Measurements from ENCODE around the gene MZB1. TPM values are rescaled to one million over a fixed set of nuclear protein-coding genes. Genes with fewer than 3 reads are reported as not detected.

Gene MZB1
- total RNA-seq, 2 experiments from 2014 or later = 12.7 to 13.4 TPM

Other genes starting within 250 kb of the MZB1 start
- 1 to 10 TPM; 9.4 to 9.7 TPM for gene SIL1, start 191.5 kb downstream of the MZB1 start, total RNA-seq
- 100 to 1,000 TPM; 168 to 222 TPM for gene MATR3, start 96.2 kb downstream of the MZB1 start, total RNA-seq
- gene PAIP2, start 48.1 kb downstream of the MZB1 start, total RNA-seq = 10 to 100 TPM; 87.0 to 96.0 TPM
- under 1 TPM; 0.75 to 0.77 TPM for gene SLC23A1, start 6.6 kb downstream of the MZB1 start, total RNA-seq
- 1 to 10 TPM; 3.3 to 3.4 TPM for gene PROB1, start 5.2 kb upstream of the MZB1 start, total RNA-seq
- gene SPATA24, start 14.2 kb upstream of the MZB1 start, total RNA-seq = 1 to 10 TPM; 5.5 to 7.2 TPM
- gene DNAJC18, start 49.6 kb upstream of the MZB1 start, total RNA-seq = 1 to 10 TPM; 4.5 to 6.8 TPM
- under 1 TPM; 0.45 to 0.73 TPM for gene ECSCR, start 72.8 kb upstream of the MZB1 start, total RNA-seq
- gene SMIM33, start 81.1 kb upstream of the MZB1 start, total RNA-seq = 1 to 10 TPM; 1.1 to 1.2 TPM
- 100 to 1,000 TPM; 175 TPM for gene STING1, start 92.8 kb upstream of the MZB1 start, total RNA-seq
- gene UBE2D2, start 171.4 kb upstream of the MZB1 start, total RNA-seq = 100 to 1,000 TPM; 231 to 265 TPM

Data from activated CD4-positive, alpha-beta T cell treated with anti-CD3 and anti-CD28 coated beads, Interleukin-2, amount 10 ng/mL, durations not matched to agents 7 days and 5 days (primary cell).